Smooth muscle cell (in vitro differentiated cells): ENCODE measurements around the gene MALL. TPM values are rescaled to one million over a fixed set of nuclear protein-coding genes. Genes with fewer than 3 reads are reported as not detected.

Source experiments
- DNase-seq: peaks from one replicate; lab custom pipeline; 2025; ENCODE audit not compliant: unreplicated experiment; lab: John Stamatoyannopoulos, UW
- H2AFZ ChIP-seq: fragments of 200-600 bp; sonication (generic); 2 replicates; pipeline ENCODE4 v1.6.0; 2016; ENCODE audit warnings: antibody characterized with exemption, low read depth, mild to moderate bottlenecking
- H3F3A ChIP-seq: fragments of 200-600 bp; sonication (generic); 2 replicates; pipeline ENCODE4 v1.6.0; 2017; ENCODE audit warnings: antibody characterized with exemption, low read depth
- H3K27ac ChIP-seq: fragments of 200-600 bp; sonication (generic); 2 replicates; pipeline ENCODE4 v1.5.1; 2016; ENCODE audit warnings: low read depth, mild to moderate bottlenecking
- H3K27me3 ChIP-seq: fragments of 200-600 bp; sonication (generic); 2 replicates; pipeline ENCODE4 v1.6.1; 2016; ENCODE audit warnings: low read depth, mild to moderate bottlenecking
- H3K36me3 ChIP-seq: fragments of 200-600 bp; sonication (generic); 2 replicates; pipeline ENCODE4 v1.5.1; 2016; ENCODE audit warnings: low read depth
- H3K4me1 ChIP-seq: fragments of 200-600 bp; sonication (generic); 2 replicates; pipeline ENCODE4 v1.5.1; 2016; ENCODE audit warnings: low read depth
- H3K4me2 ChIP-seq: fragments of 200-600 bp; sonication (generic); 2 replicates; pipeline ENCODE4 v1.6.0; 2016; ENCODE audit warnings: mild to moderate bottlenecking
- H3K4me3 ChIP-seq: fragments of 200-600 bp; sonication (generic); 2 replicates; pipeline ENCODE4 v1.5.1; 2016; ENCODE audit warnings: mild to moderate bottlenecking
- H3K79me2 ChIP-seq: fragments of 200-600 bp; sonication (generic); 2 replicates; pipeline ENCODE4 v1.6.0; 2016; ENCODE audit warnings: low read depth, mild to moderate bottlenecking
- H3K9ac ChIP-seq: fragments of 200-600 bp; sonication (generic); 2 replicates; pipeline ENCODE4 v1.6.0; 2016; ENCODE audit warnings: low read depth
- H3K9me3 ChIP-seq: fragments of 200-600 bp; sonication (generic); replicated peaks from 2 replicates; pipeline ENCODE4 v1.5.1; 2016; ENCODE audit warnings: low read depth
- H4K20me1 ChIP-seq: fragments of 200-600 bp; sonication (generic); 2 replicates; pipeline ENCODE4 v1.6.0; 2016; ENCODE audit warnings: low read depth
- WGBS: methylation state at CpG from one replicate; pipeline ENCODE4 v1.1.7; 2016; ENCODE audit warnings: low lambda C conversion rate; 5-methylcytosine and 5-hydroxymethylcytosine counted together
- polyA plus RNA-seq: library from polyadenylated mRNA; unstranded; fragments of >200 nt; fragmentation: Nextera tagmentation; extraction: Ambion mirVana; gene quantifications from 2 replicates; pipeline ENCODE4 v1.2.1, GENCODE V29; 2016
- total RNA-seq: library from RNA; depleted of rRNA; stranded (reverse); fragments of >200 nt; gene quantifications from 2 replicates; pipeline ENCODE4 v1.2.3, GENCODE V29; 2014
- TF ChIP-seq, protein P1 (sequence below): fragments of 200-600 bp; sonication (generic); IDR thresholded peaks from 2 replicates; pipeline ENCODE4 v1.5.1; 2017; ENCODE audit warnings: borderline replicate concordance, mild to moderate bottlenecking, antibody characterized with exemption; ENCODE audit not compliant: insufficient read depth, poor library complexity, severe bottlenecking

MALL gene
- total and polyA plus RNA-seq, 2 experiments from 2014 or later, result 3.4 to 4.4 TPM

GRCh38 chr2:110126086-110126773, 10.6 kb upstream of the MALL start:
- H4K20me1 ChIP-seq, result no peaks in the 10 kb centered on the region
- no peaks in the 10 kb centered on the region for H3F3A ChIP-seq
- 76% methylated on average over 4 of the region's 4 CpGs for WGBS
- no peaks in the 10 kb centered on the region for H3K36me3 ChIP-seq
- H3K9ac ChIP-seq, result no peak overlapping the region
- no peak for DNase-seq
- TF ChIP-seq, protein P1, sequence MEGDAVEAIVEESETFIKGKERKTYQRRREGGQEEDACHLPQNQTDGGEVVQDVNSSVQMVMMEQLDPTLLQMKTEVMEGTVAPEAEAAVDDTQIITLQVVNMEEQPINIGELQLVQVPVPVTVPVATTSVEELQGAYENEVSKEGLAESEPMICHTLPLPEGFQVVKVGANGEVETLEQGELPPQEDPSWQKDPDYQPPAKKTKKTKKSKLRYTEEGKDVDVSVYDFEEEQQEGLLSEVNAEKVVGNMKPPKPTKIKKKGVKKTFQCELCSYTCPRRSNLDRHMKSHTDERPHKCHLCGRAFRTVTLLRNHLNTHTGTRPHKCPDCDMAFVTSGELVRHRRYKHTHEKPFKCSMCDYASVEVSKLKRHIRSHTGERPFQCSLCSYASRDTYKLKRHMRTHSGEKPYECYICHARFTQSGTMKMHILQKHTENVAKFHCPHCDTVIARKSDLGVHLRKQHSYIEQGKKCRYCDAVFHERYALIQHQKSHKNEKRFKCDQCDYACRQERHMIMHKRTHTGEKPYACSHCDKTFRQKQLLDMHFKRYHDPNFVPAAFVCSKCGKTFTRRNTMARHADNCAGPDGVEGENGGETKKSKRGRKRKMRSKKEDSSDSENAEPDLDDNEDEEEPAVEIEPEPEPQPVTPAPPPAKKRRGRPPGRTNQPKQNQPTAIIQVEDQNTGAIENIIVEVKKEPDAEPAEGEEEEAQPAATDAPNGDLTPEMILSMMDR, result no peak
- no peak overlapping the region for H3K4me2 ChIP-seq
- no peaks in the 10 kb centered on the region for H3K27me3 ChIP-seq
- peaks cover 8% of the 10 kb centered on the region for H3K4me1 ChIP-seq
- peak overlapping the region; percentile 54 for H3K27ac ChIP-seq
- no peak overlapping the region for H2AFZ ChIP-seq
- no peaks in the 10 kb centered on the region for H3K79me2 ChIP-seq
- no peaks in the 10 kb centered on the region for H3K9me3 ChIP-seq
- H3K4me3 ChIP-seq, result no peak overlapping the region

DNA sequence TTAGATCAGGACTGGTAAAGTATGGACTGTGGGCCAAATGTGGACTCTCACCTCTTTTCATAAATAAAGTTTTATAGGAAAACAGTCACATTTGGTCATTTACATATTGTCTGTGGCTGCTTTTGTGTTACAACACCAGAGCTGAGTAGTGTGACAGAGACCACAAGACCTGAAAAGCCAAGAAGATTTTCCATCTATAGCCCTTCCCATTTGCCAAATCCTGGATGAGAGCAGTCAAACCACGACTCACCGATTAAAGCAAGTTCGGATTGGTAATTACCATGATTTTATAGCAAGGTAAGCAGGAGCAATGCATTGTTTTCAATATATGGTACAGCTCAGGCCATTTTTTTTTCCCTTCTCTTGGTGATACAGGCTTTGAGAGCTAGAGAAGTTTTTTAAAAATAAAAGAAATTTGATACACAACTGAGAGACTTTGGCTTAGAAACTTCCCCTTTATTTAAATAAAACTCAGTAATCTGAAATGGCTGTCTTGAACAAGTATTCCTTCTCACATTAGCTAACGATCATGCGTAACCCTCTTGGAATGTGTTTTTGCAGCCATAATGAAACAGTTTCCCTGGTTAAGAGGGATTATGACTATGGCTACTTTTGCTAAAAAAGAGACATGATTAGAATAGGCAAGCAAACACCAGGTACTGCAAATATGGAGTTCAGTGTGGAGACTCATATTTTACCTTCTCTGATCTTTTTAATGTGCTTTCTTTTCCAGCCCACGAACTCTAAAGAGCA, 9.5 kb upstream of the MALL start:
- Histone ChIP-seq H3K9ac (no peak overlapping the region), H3K4me2 (peak overlapping the region; percentile 54), H3K4me3 (no peak overlapping the region), H4K20me1 (no peaks in the 10 kb centered on the region), H2AFZ (no peak overlapping the region), H3K9me3 (no peaks in the 10 kb centered on the region), H3K27me3 (peaks cover 8% of the 10 kb centered on the region), H3K27ac (peak overlapping the region; percentile 54), H3F3A (no peaks in the 10 kb centered on the region), H3K4me1 (peaks cover 8% of the 10 kb centered on the region), H3K36me3 (no peaks in the 10 kb centered on the region), H3K79me2 (no peaks in the 10 kb centered on the region)
- 64% methylated on average over 6 of the region's 6 CpGs for WGBS
- TF ChIP-seq, protein P1, result no peak
- DNase-seq, result no peak

- Histone ChIP-seq H3K9me3 (no peaks in the 10 kb centered on the region), H3K4me2 (no peak overlapping the region), H3K36me3 (no peaks in the 10 kb centered on the region), H3K27ac (peak overlapping the region; percentile 54), H3K27me3 (peaks cover 17% of the 10 kb centered on the region), H3K79me2 (no peaks in the 10 kb centered on the region), H4K20me1 (no peaks in the 10 kb centered on the region), H3F3A (no peaks in the 10 kb centered on the region), H2AFZ (no peak overlapping the region), H3K4me3 (no peak overlapping the region), H3K4me1 (peaks cover 8% of the 10 kb centered on the region), H3K9ac (no peak overlapping the region)
- no peak for DNase-seq
- TF ChIP-seq, protein P1, result no peak
- over 99% methylated on average over 4 of the region's 4 CpGs for WGBS
These were observed 8.6 kb upstream of the MALL start for GRCh38 chr2:110124038-110124825.
